GM12878 (cell line): Measurements from ENCODE around the gene LRBA.

Source experiments
- EZH2 ChIP-seq: IDR thresholded peaks from 2 replicates; pipeline ENCODE4 v1.6.1; 2012; ENCODE audit warnings: low read depth, mild to moderate bottlenecking, control low read depth, inconsistent platforms, low read length, borderline replicate concordance; ENCODE audit not compliant: control insufficient read depth
- HDAC6 ChIP-seq: fragments of 200-600 bp; sonication (generic); IDR thresholded peaks from one replicate; pipeline ENCODE4 v1.8.0; 2017; ENCODE audit warnings: antibody characterized with exemption; ENCODE audit not compliant: unreplicated experiment
- NBN ChIP-seq: fragments of 450-650 bp; IDR thresholded peaks from 2 replicates; pipeline ENCODE4 v1.6.1; 2016
- NR2C2 ChIP-seq: IDR thresholded peaks from 2 replicates; pipeline ENCODE4 v1.6.1; 2011; ENCODE audit warnings: borderline replicate concordance, low read depth; ENCODE audit not compliant: control insufficient read depth, insufficient read length
- POLR2A ChIP-seq: IDR thresholded peaks from 2 replicates; pipeline ENCODE4 v1.6.1; 2011; ENCODE audit warnings: low read depth, mild to moderate bottlenecking, low read length
- POLR2AphosphoS5 ChIP-seq: IDR thresholded peaks from 2 replicates; pipeline ENCODE4 v1.6.1; 2011; ENCODE audit warnings: mild to moderate bottlenecking, low read length, inconsistent platforms
- SIN3A ChIP-seq: IDR thresholded peaks from 2 replicates; pipeline ENCODE4 v1.6.1; 2012; ENCODE audit warnings: low read depth, low read length, improper control_type of control experiment
- SRF ChIP-seq, 2 experiments: IDR thresholded peaks; 2 replicates each; pipeline ENCODE4 v1.6.1; 2011; ENCODE audit warnings: low read depth in 2 of 2, low read length in 2 of 2, mild to moderate bottlenecking in 1 of 2, moderate library complexity in 1 of 2
- TF ChIP-seq, protein P1 (sequence below), 3 experiments: IDR thresholded peaks in 2 of 3; conservative IDR thresholded peaks in 1 of 3; 2 replicates each; pipeline ENCODE4 v1.5.1; 2011; ENCODE audit warnings: low read depth in 3 of 3, low read length in 3 of 3, mild to moderate bottlenecking in 3 of 3, control low read depth in 2 of 3, moderate library complexity in 2 of 3, inconsistent platforms in 1 of 3, mixed read lengths in 1 of 3; ENCODE audit not compliant: control insufficient read depth in 2 of 3, insufficient read depth in 1 of 3; ENCODE audit errors: extremely low read depth in 1 of 3

DNA sequence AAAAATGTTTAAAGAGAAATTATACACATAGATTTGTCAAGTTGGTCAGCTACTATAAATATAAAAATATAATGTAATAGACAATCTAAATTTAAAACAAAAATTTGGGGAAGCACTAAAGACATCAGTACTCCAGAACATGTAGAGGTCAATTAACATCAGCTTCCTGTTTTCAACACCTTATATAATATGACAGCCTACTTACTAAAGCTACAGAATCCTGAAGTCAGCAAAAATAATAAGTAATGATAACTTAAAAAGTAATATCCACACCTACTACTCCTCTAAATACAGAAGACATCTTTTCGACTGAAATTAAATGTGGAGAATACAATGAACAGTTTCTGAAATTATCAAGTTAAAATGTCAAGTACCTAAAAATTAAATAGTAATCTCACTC is 118.6 kb downstream of the LRBA start:
- TF ChIP-seq, protein P1, sequence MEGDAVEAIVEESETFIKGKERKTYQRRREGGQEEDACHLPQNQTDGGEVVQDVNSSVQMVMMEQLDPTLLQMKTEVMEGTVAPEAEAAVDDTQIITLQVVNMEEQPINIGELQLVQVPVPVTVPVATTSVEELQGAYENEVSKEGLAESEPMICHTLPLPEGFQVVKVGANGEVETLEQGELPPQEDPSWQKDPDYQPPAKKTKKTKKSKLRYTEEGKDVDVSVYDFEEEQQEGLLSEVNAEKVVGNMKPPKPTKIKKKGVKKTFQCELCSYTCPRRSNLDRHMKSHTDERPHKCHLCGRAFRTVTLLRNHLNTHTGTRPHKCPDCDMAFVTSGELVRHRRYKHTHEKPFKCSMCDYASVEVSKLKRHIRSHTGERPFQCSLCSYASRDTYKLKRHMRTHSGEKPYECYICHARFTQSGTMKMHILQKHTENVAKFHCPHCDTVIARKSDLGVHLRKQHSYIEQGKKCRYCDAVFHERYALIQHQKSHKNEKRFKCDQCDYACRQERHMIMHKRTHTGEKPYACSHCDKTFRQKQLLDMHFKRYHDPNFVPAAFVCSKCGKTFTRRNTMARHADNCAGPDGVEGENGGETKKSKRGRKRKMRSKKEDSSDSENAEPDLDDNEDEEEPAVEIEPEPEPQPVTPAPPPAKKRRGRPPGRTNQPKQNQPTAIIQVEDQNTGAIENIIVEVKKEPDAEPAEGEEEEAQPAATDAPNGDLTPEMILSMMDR (IDR thresholded peaks at IDR 0.05 in 2 of 3, conservative IDR thresholded peaks at IDR 0.05 in 1 of 3; ENCODE audit: control insufficient read depth in 2 of 3, extremely low read depth in 1 of 3, insufficient read depth in 1 of 3, low read depth in 3 of 3, low read length in 3 of 3): no peak
- no peak for TF ChIP-seq POLR2A
- no peak for TF ChIP-seq NR2C2
- TF ChIP-seq SRF (IDR thresholded peaks at IDR 0.05; ENCODE audit: low read depth in 2 of 2, low read length in 2 of 2): no peak
- TF ChIP-seq NBN: no peak
- no peak for TF ChIP-seq EZH2
- TF ChIP-seq HDAC6: no peak
- TF ChIP-seq SIN3A: no peak
- TF ChIP-seq POLR2AphosphoS5: no peak
